ENCODE results near the gene C10orf62. TPM values are rescaled to one million over a fixed set of nuclear protein-coding genes. Genes with fewer than 3 reads are reported as not detected.

C10orf62 gene
- total and polyA plus RNA-seq, 2 experiments from 2014 or later, result not detected

GRCh38 chr10:97551271-97551670, 38.2 kb upstream of the C10orf62 start (continued):
- TF ChIP-seq CTCF (conservative IDR thresholded peaks at IDR 0.05; ENCODE audit: low read depth in 2 of 2) (no peak), CREB1 (CRISPR knock-in tag; IDR thresholded peaks at IDR 0.05; ENCODE audit: low read depth) (no peak), EZH2phosphoT487 (IDR thresholded peaks at IDR 0.05; ENCODE audit: unreplicated experiment) (no peak), REST (IDR thresholded peaks at IDR 0.05; ENCODE audit: unreplicated experiment) (no peak), JUNB (IDR thresholded peaks at IDR 0.05; ENCODE audit: unreplicated experiment) (no peak), ETS1 (IDR thresholded peaks at IDR 0.05) (no peak), EZH2 (IDR thresholded peaks at IDR 0.05; ENCODE audit: low read depth, unreplicated experiment) (no peak), POLR2AphosphoS5 (IDR thresholded peaks at IDR 0.05; ENCODE audit: low read depth) (no peak)

GRCh38 chr10:97553575-97554031, 35.9 kb upstream of the C10orf62 start:
- H4K20me1 ChIP-seq (replicated peaks; ENCODE audit: insufficient read depth), result no peaks in the 10 kb centered on the region
- Mint-ChIP-seq H3K27me3 (ENCODE audit: insufficient read depth, low read depth, poor library complexity) (peaks cover 9% of the 10 kb centered on the region), H3K4me3 (peak overlapping the region; percentile 46; the same call in 2 of the 3 replicates), H3K36me3 (ENCODE audit: low read depth) (peaks cover 10% of the 10 kb centered on the region; the same call in 2 of the 3 replicates), H3K4me1 (peaks cover 30% of the 10 kb centered on the region), H3K27ac (peak overlapping the region; percentile 93), H3K9me3 (peaks cover 14% of the 10 kb centered on the region)
- no peaks in the 10 kb centered on the region for H3K9me2 ChIP-seq (ENCODE audit: insufficient read depth)
- H2AFZ ChIP-seq, result no peak overlapping the region; the same call in 1 of the 2 replicates
- peak overlapping the region; percentile 38 for H3K4me3 ChIP-seq
- peaks cover 24% of the 10 kb centered on the region for H3K4me1 ChIP-seq (ENCODE audit: insufficient read depth)
- peak; percentile 93 for DNase-seq (ENCODE audit: low spot score)
- peak; percentile 83 for ATAC-seq
- peaks cover 2% of the 10 kb centered on the region for H3K79me2 ChIP-seq (replicated peaks; ENCODE audit: insufficient read depth)
- H3K27ac ChIP-seq (ENCODE audit: low read depth), result peak overlapping the region; percentile 60
- H3F3A ChIP-seq (replicated peaks; ENCODE audit: low read depth), result 0 out of 2 replicates have a peak, but pooled peaks cover 6% of the 10 kb centered on the region
- H3K4me2 ChIP-seq, result peak overlapping the region; percentile 76
- no peaks in the 10 kb centered on the region for H3K36me3 ChIP-seq (ENCODE audit: insufficient read depth)
- H3K27me3 ChIP-seq (ENCODE audit: insufficient read depth), result no peaks in the 10 kb centered on the region
- TF ChIP-seq ZNF114 (CRISPR knock-in tag; IDR thresholded peaks at IDR 0.05), result no peak
- peak; percentile 82 to 96 for TF ChIP-seq CTCF (conservative IDR thresholded peaks at IDR 0.05; ENCODE audit: low read depth in 2 of 2)
- peak; percentile 70 for TF ChIP-seq CREB1 (CRISPR knock-in tag; IDR thresholded peaks at IDR 0.05; ENCODE audit: low read depth)
- TF ChIP-seq NANOG (IDR thresholded peaks at IDR 0.05; ENCODE audit: borderline replicate concordance), result no peak
- TF ChIP-seq JUNB (IDR thresholded peaks at IDR 0.05; ENCODE audit: unreplicated experiment), result no peak
- no peak for TF ChIP-seq REST (IDR thresholded peaks at IDR 0.05; ENCODE audit: unreplicated experiment)
- no peak for TF ChIP-seq STAT1 (IDR thresholded peaks at IDR 0.05; ENCODE audit: unreplicated experiment)
- TF ChIP-seq ZNF331 (CRISPR knock-in tag; IDR thresholded peaks at IDR 0.05; ENCODE audit: low read depth), result no peak
- no peak for TF ChIP-seq EZH2phosphoT487 (IDR thresholded peaks at IDR 0.05; ENCODE audit: unreplicated experiment)
- no peak for TF ChIP-seq ETS1 (IDR thresholded peaks at IDR 0.05)
- TF ChIP-seq EZH2 (IDR thresholded peaks at IDR 0.05; ENCODE audit: low read depth, unreplicated experiment), result no peak
